Lower leg skin (tissue), 3 donors: ENCODE results near the gene TGFBR2.

Experiments
- CTCF ChIP-seq, 3 donors: fragments of 450-650 bp; IDR thresholded peaks; one replicate each; pipeline ENCODE4 v1.5.1; 2016; ENCODE audit warnings: antibody characterized with exemption in 3 of 3, mild to moderate bottlenecking in 3 of 3, moderate library complexity in 2 of 3
- POLR2A ChIP-seq, 2 donors: fragments of 450-650 bp; IDR thresholded peaks; one replicate each; pipeline ENCODE4 v1.6.1; 2016 to 2017; ENCODE audit warnings: antibody characterized with exemption in 2 of 2, mild to moderate bottlenecking in 1 of 2, moderate library complexity in 1 of 2

DNA sequence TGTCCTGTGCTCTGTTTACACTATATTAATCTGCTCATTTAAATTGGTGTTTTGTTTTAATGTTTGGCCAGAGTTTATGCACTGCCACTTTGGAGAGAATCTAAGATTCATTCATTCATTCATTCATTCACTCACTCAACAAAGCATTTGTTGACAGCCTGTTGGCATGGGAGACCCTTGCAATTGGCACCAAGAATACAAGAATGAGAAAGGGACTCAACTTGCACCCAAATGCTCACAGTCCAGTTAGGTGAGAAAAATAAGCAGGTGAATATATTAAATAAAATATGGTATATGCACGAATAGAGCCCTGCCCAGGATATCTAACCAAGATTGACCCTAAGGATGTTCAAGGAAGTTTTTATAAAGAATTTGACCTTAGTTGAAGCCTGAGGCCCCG is 80.4 kb downstream of the TGFBR2 start:
- no peak for TF ChIP-seq POLR2A (IDR thresholded peaks at IDR 0.05)
- no peak for TF ChIP-seq CTCF (IDR thresholded peaks at IDR 0.05)
